Mononuclear cell (primary cell): ENCODE results near the gene STK25. TPM values are rescaled to one million over a fixed set of nuclear protein-coding genes. Genes with fewer than 3 reads are reported as not detected.

Experiments used
- H3K27me3 ChIP-seq: 2 replicates; pipeline ENCODE4 v1.6.0; 2011; ENCODE audit warnings: low read length, control low read depth; ENCODE audit not compliant: insufficient read depth
- H3K4me1 ChIP-seq: 2 replicates; pipeline ENCODE4 v1.5.1; 2011; ENCODE audit warnings: mild to moderate bottlenecking, low read length, control low read depth; ENCODE audit not compliant: insufficient read depth
- H3K4me3 ChIP-seq: 2 replicates; pipeline ENCODE4 v1.5.1; 2011; ENCODE audit warnings: mild to moderate bottlenecking, low read length, moderate library complexity
- H3K9me3 ChIP-seq: 2 replicates; pipeline ENCODE4 v1.5.1; 2011; ENCODE audit warnings: low read depth, mild to moderate bottlenecking, control low read depth, low read length
- total RNA-seq: library from RNA; depleted of rRNA; stranded (reverse); fragments of >200 nt; gene quantifications from one replicate; pipeline ENCODE4 v1.2.3, GENCODE V29; 2012

STK25 gene
- total RNA-seq, 1 donor: 59.9 TPM

DNA sequence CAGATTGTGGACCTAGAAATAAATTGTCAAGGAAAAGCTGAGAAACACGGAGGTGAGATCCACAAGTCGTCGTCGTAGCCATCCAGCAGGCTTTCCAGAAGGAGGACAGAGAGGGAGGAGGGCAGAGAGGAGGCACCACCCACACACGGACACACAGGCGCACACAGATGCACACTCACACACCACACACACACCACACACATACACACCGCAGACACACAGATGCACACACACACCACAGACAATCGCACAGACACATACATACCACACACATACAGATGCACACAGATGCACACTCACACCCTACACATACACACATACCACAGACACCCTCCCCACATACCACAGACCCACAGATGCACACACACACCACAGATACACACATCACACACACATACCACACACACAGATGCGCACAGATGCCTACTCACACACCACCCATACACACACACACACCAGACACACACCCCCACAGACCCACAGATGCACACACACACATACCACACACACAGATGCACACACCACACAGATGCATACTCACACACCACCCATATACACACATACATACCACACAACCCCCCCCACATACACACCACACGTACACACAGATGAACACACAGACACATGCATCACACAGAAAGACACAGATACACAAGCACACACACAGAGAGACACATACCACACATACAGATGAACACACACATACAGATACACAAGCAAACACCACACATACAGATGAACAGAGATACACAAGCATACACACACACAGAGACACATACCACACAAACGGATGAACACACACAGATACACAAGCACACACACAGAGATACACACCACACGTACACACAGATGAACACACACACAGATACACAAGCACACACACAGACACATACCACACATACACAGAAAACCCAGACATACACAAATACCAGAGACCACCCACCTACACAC lies 37.4 kb upstream of the STK25 start:
- no peak overlapping the region for H3K4me3 ChIP-seq
- peaks cover 1% of the 10 kb centered on the region for H3K4me1 ChIP-seq
- H3K27me3 ChIP-seq: peaks cover 24% of the 10 kb centered on the region
- H3K9me3 ChIP-seq: no peaks in the 10 kb centered on the region

DNA sequence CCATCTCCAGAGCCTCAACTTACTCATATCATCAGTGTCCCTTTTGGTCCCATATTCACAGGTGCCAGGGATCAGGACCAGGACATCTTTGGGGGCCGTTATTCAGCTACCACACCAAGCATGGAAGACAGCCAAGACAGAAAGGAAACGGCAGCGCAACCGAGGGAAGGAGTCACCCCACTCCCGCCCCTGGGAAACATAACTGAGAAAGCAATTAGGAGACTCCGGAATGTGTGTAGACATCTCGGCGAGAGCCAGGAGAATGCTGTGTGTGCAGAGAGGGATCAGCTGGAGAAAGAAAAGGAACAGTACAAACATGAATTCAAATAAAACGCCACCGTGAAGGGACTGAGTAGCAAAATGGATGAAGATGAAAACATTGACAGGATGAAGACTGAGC lies 36.7 kb upstream of the STK25 start:
- peaks cover 28% of the 10 kb centered on the region for H3K27me3 ChIP-seq
- peaks cover 5% of the 10 kb centered on the region for H3K4me1 ChIP-seq
- H3K9me3 ChIP-seq: no peaks in the 10 kb centered on the region
- H3K4me3 ChIP-seq: no peak overlapping the region

DNA sequence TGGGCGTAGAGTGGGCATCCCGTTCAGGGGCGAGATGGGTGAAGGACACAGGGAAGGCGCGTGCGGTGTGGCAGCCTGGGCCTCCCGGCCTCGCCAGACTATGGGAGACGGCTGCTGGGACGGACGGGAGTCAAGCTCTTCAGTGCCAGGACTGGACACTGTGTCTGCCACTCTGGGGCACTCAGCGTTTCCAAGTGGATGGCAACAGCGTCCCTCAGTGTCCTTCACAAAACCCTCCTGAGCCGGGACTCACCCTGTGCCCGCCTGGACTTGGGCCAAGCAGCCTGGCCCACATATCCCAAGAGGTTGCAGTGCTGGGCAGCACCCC lies 33.9 kb upstream of the STK25 start:
- H3K27me3 ChIP-seq: peaks cover 27% of the 10 kb centered on the region
- H3K4me1 ChIP-seq: peaks cover 5% of the 10 kb centered on the region
- H3K9me3 ChIP-seq: no peaks in the 10 kb centered on the region
- H3K4me3 ChIP-seq: no peak overlapping the region

DNA sequence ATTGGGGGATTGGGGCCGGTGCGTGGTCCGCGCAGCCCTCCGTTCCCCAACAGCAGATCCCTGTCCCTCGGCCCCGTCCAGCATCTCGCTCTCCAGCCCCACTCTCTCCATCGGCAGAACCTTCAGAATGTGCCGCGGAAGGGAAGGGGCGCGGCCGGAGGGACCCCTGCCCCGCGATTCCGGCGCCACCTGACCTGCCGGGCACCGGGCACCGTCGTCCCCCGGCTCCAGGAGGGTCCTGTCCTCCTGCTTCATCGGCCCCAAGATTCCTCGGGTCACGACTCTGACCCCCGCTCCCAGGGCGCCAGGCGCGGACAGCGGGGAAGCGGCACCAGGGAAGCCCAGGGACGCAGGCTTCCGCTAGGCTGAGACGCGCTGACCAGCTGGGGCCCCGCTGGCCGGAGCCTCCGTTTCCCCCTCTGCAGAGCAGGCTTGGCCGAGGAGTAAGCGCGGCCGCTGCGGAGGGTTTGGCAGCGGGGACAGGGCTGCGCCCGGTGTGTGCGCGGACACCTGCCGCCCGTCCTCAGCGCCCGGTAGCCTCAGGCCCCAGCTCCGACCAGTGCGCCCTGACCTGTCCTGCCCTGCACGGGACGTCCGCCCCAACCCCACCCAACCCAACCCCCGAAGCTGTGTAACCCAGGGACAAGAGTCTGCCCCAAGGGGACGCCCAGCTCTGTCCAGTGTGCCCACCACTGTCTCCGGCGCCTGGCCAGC lies 33.3 kb upstream of the STK25 start:
- Histone ChIP-seq H3K27me3 (peaks cover 24% of the 10 kb centered on the region), H3K4me1 (peaks cover 5% of the 10 kb centered on the region), H3K9me3 (no peaks in the 10 kb centered on the region), H3K4me3 (no peak overlapping the region)

DNA sequence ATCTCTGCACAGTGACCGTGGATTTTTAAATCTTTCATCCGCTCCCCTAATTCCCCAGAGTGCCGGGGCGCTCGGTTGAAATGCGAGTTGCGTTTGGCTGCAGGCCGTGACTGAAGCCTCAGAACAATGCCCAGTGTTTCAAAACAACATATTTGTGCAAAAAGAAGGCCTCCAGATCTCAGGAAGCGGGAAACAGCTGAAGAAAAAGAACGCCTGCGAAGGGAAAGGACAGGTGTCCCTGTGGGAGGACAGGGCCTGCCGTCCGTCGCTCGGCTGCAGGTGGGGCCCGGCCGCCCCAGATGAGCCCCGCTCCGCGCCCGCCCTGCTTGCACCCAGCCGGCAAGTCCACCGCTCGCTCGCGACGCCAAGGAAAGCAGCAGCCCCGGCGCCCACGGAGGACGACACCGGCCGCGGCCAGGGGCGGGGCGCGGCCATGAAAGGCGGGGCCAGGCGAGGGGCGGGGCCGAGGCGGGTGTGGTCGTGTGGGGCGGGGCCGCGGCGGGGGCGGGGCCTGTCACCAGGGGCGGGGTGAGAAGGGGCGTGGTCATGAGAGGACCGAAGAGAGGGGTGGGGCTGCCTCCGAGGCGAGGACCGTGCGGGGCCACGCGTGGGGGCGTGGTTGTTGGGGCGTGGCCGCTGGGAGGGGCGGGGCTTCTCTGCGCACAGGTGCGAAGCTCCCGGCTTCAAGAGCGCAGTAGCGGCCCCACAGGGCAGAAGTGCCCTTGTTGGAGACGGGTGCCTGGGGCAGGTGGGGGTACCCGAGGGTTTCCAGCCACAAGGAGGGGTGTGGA lies 32.6 kb upstream of the STK25 start:
- Histone ChIP-seq H3K9me3 (no peaks in the 10 kb centered on the region), H3K4me3 (no peak overlapping the region), H3K4me1 (peaks cover 5% of the 10 kb centered on the region), H3K27me3 (peaks cover 19% of the 10 kb centered on the region)

- Histone ChIP-seq H3K4me3 (no peak overlapping the region), H3K9me3 (no peaks in the 10 kb centered on the region), H3K4me1 (peaks cover 5% of the 10 kb centered on the region), H3K27me3 (peaks cover 18% of the 10 kb centered on the region)
Measured at GRCh38 chr2:241540401-241540770, 32.0 kb upstream of the STK25 start.

GRCh38 chr2:241539616-241540374 lies 31.4 kb upstream of the STK25 start:
- peaks cover 5% of the 10 kb centered on the region for H3K4me1 ChIP-seq
- H3K4me3 ChIP-seq: no peak overlapping the region
- H3K9me3 ChIP-seq: no peaks in the 10 kb centered on the region
- H3K27me3 ChIP-seq: peaks cover 18% of the 10 kb centered on the region

GRCh38 chr2:241538838-241539615 lies 30.6 kb upstream of the STK25 start:
- peaks cover 5% of the 10 kb centered on the region for H3K4me1 ChIP-seq
- H3K9me3 ChIP-seq: no peaks in the 10 kb centered on the region
- peaks cover 18% of the 10 kb centered on the region for H3K27me3 ChIP-seq
- H3K4me3 ChIP-seq: no peak overlapping the region

DNA sequence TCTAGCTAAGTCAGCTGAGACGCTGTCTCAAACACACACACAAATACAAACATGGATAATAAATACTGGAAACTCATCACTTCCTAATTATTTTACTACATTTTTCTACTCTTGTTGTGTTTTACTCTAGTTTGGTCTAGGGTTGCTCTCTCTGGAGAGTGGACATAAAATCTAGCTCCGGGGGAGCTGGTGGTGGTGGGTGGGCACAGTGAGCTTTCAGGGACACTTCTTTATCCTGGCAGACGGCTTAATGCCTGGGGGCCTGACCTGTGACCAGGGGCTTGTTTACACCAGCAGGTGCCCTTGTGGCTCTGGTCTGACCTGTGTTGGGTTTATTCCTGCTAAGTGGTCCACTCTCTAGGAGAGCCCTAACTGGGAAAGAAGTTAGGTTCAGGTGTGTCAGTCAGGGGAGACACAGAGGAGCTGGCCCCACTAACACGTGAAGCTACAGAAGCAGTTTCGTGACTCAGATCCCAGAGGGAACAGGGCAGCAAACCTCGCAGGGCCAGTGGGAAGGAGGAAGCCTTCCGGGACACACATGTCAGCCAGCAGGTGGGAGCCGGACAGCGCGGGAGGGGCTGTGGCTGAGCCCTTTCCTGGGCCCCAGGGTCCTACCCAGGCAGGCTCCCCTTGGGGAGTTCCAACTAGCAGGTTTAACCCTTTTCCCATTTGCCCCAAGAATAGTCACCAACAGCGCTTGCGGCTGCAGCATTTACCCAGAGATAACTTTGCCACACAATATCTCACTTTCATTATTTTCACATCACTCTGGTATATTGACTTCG lies 27.7 kb upstream of the STK25 start:
- Histone ChIP-seq H3K4me1 (peaks cover 5% of the 10 kb centered on the region), H3K9me3 (no peaks in the 10 kb centered on the region), H3K27me3 (peaks cover 4% of the 10 kb centered on the region), H3K4me3 (no peak overlapping the region)

GRCh38 chr2:241534701-241535375 lies 26.5 kb upstream of the STK25 start:
- H3K4me3 ChIP-seq: no peak overlapping the region
- no peaks in the 10 kb centered on the region for H3K9me3 ChIP-seq
- H3K4me1 ChIP-seq: no peaks in the 10 kb centered on the region
- H3K27me3 ChIP-seq: no peaks in the 10 kb centered on the region

DNA sequence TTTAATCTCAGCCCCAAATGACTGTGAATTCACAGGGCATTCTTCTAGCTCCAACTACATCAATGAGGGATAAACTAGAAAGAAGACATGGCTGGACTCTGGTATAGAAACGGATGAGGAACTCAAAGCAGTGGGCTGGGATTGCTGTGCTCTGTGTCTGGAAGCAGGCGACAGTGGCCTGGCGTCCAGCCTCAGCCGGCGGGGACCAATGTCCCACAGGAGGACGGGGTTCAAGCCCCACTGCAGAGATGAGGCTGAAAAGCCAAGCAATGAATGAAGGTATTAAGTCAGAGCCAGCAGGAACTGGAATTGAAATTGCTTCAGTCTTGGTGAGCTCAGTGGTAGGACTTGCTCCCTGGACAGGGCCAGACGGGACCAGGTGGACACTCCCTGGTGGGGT lies 25.9 kb upstream of the STK25 start:
- Histone ChIP-seq H3K27me3 (no peaks in the 10 kb centered on the region), H3K9me3 (no peaks in the 10 kb centered on the region), H3K4me3 (no peak overlapping the region), H3K4me1 (no peaks in the 10 kb centered on the region)

DNA sequence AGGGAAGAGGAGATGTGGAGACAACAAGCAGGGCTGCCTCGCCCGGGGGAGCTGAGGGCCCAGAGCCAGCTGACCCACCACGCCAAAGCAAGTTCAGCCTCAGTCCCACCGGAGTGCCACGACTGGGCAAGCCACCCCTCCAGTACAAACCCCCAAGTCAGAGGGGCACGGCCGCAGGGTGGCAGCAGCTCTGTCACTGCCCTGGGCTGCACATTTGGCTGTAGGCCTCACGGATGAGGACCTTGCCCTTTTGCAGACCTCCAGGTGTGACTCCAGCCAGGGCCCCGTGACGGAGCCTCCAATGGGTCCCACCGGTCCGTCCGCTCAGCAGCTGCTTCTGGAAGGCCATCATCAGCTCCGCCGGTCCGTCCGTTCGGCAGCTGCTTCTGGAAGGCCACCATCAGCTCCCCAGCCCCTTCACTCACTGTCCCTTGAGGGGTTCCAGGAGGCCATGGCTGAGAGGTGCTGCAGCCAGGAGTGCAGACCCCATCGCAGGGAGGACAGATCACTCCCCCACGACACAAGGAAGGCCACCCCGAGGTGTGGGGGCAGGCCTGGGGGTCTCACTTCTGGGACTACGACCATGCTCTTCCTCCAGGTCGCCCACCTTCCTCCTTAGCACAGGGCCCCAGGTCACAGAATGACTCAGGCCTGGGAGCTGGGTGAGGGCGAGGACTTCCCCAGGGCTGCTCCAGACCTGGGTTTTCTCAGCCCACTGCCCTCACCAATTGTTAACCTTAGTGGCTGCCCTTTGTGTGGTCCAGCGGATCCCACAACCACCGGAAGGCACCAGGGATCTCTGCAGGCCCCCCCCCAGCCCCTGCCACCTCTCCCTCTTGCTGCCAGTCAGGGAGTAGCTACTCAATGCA lies 24.6 kb upstream of the STK25 start:
- Histone ChIP-seq H3K9me3 (no peaks in the 10 kb centered on the region), H3K4me1 (no peaks in the 10 kb centered on the region), H3K4me3 (no peak overlapping the region), H3K27me3 (no peaks in the 10 kb centered on the region)
